HG02623 (cell line): ENCODE data around the gene CMYA5.

Experiments
- ATAC-seq: cut with Tn5 transposase; IDR thresholded peaks from one replicate; pipeline ENCODE4 v1.9.1; 2021; ENCODE audit warnings: moderate library complexity; ENCODE audit not compliant: unreplicated experiment

The CMYA5 gene

DNA sequence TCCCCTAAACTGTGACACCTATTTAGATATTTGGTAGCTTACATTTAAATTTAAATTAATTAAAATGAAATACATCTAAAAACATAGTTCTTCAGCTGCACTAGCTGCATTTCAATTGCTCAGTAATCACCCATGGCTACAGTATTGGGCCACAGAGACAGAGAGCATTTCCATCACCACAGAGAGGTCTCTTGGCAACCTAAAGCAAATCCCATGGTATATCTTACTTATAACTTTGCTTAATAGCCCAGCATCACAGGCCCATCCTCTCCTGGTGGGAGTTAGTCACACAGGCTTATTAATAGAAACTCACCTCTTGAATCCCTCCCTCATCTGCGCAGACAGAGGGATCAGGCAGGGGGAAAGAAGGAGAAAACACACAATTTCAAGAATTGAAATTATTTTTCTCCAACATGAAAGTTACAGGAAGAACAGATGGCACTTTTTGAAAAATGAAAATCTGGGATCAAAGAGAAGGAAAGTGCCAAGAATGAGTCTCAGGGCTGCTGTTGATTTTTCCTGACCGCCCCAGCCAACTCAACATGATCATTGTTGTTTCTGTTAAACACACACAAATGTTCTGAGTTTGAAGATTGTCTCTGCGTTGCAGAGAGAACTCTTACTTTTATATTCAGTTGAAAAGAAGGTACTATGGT lies 144.6 kb downstream of the CMYA5 start:
- no peak for ATAC-seq

DNA sequence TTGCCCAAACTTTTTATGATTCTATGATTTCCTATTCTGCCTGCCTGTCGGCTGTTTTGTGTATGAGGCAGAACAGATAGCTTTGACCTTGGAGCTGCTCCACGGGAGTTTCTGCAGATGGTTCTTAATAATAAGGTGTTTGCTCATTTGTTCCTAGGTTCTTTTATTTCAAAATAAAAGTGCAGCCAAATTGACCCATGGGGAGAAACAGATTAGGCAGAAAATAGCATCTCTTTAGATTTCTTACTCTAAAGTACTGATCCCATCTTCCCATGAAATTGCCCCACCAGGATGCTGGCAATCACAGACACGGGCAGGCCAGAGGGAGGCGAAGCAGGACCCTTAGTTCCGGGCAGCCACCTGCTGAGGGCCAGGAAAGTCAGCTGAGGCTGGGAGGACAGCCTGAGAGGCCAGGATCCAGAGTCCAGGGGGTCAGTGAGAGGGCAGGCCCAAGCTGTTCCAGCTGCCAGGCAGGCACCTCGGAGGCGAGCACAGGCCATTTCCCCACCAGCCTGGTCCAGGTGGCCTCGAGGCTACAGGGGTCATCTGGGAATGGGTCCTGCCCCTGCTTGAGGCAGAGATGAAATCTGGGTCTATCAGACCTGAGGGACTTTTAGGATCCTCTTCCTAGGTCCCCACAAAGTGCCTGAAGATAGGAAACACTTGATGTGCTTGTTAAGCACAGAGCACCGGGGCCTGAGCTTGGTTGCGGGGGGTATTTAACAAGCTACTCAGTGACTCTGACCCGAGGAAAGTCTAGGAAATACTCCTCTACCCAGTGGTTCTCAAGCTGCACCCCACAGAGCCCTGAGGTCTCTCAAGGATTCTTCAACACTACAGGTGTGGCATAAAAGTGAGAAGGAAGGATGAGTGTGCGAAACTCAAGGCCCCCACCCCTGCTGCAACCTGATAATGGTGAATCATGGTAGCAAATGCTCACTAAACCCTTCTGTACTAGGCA lies 145.4 kb downstream of the CMYA5 start:
- no peak for ATAC-seq

DNA sequence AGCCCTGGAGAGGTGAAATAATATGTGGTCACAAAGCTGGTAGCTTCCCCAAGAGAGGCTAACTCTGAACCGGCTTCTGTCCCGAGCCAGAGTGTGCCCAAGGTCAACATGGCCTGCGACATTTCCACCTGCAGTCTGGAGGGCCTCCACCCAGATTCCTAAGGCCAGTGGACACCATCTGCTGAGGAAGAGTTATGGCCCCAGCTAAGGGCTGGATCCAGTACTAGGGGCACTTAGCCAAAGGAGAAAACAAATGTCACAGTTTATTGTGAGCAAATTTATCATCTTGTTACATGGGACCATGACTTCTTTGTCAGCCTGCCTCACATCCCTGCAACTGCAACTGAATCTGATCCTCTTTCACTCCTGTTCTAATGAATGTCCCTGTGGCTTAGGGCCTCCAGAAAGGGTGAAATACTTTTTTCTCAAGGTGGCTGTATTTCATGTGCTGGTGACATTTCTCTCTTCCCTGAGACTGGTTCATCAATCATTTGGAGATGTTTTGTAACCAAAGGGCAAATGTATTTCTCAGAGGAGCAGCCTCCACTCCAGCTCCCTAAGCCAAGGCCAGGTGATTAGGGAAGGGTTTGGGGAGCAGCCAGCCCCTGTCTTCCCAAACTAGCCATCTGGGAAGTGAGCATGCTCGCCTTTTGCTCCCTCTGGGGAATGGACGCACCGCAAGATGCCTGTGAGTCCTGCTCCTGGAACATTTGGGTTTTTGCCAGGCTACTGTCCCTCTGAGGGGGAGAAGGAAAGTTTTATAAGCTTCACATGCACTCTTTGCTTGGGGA lies 148.3 kb downstream of the CMYA5 start:
- ATAC-seq, result no peak

DNA sequence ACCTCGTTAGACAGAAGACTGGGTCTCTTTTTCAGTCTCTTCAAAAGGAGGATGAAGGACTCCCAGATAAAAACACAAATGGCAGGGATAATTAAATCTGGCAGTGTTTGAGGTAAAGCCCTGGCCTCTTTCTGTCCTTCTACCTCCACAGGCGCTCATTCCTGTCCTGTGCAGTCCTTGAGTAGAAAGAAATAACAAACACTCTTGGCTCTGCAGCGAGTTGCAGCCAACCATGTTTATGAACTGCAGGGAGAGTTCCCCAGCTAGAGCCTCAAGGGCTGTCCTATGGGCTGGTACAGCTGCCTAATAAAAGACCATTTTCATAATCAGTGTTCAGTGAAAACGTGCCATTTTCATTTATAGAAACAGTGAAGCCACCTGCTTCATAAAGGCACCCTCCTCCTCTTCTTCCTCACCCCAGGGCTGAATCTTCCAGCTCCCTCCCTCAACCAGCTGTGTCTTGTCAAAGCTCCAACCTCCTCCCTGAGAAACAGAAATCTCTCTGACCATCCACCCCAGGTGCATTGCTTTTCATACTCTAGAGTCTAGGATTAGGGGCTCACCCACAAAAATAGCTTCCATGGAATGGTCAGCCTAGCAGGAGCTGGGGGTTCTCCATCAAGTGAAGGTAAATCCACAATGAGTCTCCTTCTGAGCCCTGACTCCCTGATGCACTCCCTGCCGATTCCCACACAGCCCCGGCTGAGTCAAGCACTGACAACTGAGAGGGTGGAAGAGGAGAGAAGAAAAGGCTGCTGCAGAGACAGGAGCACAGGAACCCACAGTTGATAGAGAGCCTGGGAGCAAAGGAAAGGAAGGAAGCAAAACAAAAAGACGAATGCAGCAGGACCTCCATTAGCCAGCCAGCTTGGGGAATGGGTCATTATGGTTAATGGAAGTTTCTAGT lies 150.7 kb downstream of the CMYA5 start:
- ATAC-seq, result no peak

DNA sequence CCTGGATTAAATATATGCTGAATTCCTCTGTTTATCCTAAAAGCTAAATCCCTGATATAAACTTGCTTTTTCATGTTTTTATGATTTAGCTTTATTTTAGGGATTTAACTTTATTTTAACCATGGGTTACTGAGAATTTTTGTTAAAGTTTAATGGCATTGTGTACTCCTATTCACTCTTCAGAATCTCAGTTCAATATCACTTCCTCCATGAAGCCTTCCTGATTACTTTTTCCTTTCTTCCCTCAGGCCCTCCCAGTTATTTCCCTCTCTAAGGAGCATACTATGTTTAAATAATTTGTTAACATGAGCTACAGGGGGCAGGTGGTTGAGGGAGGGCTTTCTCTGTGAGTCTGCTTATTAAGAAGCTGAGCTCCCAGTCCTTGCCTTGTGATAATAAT lies 151.5 kb downstream of the CMYA5 start:
- ATAC-seq, result no peak

DNA sequence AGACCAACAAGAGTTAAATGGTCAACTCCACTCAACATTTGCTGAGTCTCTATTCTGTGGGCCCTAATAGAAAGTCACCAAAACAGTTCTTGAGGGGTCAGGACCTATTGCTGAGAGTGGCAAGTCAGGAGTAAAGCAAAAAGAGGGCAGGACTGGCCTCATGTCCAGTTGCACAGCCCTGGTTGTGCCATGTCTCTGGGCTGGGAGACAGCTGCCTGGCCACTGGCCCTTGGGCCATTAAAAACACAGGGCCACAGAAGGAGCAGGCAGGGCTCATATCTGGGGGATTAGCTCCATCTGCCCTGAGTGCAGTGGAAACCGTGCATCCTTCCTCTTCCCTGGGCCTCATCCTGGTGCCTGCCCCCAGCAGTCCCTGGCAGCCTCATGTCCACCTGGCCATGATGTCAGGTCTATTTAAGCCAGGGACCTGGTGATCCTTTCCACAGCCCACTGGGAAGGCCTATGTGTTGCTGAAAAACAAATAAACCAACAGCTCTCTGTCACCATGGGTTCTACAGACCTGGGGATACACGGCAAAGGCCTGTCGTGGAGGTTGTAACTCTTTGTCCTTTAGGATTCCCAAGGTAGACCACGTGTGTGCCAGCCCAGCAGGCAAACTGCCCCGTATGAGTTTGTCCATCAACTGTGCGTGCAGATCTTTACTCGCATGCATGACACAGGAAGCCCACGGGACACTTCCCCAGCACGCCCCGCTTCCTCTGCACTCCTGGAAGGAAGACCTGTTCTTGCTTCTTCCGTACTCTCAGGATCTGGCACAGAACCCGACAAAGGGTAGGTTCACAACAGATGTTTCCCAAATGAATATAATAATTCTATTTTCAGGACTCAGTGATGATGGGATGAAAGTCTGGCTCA lies 152.6 kb downstream of the CMYA5 start:
- ATAC-seq, result no peak

DNA sequence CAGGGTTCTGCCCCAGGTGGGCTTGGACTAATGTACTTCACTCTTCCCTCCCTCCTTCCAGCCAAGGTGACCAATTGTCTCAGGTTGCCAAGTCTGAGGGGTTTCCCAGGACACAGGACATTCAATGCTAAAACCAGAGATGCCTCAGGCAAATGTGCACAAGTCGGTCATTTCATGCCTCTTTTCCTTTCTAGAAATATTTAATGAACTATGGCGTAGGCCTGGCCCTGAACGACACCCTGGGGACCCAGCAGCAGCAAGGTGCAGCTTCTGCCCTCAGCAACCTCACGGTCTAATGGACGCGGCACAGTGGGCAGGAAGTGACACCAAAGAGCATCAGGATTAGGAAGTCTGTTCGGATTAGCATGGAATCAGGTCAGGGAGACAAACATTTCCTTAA lies 153.4 kb downstream of the CMYA5 start:
- no peak for ATAC-seq

DNA sequence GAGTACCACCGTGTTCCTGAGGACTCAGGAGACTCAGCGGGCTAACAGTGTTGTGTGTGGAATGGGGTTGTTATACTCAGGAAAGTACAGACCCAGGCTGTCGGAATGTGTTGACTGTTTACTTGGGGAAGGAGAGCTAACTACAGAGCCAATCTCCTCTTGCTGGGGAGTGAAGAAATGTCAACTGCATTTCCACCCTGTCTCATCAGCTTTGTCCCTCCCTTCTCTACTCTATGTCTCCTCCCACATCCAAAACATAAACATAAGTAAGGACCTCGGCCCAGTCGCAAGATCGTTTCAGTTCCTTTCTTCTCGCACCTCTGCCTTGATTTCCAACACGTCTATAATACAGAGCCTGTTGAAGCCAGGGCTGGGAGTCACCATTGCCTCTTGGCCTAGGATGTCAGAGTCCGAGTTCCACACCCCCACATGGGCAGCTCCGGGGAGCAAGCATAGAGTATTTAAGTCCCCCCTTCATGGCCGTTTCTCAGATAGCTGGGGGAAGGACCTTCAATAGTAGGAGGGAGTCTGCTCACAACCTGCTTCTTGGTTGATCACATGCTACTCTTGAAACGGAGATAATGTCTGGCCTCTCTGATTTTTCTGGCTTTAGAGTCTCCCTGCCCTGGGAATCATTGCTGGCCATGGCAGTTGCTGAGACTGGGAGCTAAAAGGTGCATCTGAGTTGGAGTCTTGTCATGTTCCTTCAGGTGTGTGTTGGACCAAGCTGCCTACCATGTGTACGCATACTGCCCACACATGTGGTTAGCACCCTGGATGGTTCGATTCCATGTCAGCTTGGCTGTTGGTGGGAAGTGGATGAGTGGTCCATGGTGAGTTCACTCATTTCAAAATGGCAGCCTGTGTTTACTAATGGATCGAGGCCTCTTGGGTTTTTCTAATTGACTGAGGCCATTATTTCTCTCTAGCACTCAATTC lies 154.1 kb downstream of the CMYA5 start:
- no peak for ATAC-seq

DNA sequence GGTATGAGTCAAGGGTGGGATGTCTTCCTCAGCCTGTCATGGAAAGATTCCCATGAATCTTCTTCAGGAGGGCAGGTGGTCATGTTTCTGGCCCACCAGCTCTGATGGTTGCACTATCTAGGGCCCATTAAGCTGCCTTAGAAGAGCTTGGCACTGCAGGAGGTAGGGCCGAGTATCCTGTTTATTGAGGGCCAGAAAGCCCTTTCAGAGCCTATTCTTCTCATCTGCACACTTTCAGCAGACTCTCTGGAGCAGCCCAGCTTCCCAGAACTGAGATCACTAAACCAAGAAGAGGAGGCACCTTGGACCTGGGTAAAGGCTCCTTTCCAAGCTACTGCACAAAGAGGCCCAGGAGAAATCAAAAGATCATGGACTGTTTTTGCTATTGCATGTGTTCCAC lies 154.9 kb downstream of the CMYA5 start:
- ATAC-seq, result no peak

DNA sequence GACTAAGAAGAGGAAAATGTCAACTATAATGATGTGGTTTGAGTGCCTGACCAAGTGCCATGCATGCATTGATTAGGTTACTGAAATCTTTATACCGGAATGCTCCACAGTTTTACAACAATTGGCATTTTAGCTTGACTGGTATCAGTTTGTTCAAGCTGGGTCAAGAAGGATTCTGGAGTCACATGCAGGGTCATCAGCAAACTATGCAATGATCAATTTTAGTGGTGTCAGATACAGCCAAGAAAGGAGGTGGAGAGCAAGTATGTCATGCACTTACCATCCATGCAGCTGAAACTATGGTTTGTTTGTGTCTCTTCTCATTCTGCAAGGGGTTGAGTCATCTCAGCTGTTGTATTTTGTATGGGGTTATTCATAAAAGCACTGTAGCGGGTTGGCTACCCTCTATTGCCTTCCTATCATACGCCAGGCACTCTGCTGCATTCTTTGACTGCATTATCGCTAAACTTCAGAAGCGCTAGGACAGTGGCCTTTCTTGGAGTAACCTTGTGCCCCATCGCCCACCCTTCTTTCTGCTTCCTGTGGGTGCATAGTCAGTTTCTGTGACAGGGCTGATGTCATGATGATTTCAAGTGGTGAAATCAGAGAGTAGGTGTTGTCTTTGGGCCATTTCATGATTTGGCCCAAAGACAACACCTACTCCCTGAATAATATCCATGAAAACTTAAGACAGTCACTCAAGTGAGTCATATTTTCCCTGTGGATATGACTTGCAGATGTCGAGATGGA lies 156.0 kb downstream of the CMYA5 start:
- no peak for ATAC-seq

DNA sequence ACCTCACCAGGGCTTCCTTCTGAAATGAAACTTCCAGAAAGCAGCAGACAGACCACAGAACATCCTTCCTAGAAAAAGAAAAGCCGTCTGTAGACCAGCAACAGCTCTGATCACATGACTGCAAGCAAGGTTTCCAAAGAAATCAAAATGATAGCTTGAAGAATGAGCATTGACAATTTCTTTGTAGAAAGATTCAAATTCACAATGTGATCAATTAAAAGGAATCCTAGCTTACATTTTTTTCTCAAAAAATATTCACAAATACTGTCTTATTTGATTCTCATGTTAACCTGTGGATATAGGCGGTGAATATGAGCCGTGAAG lies 156.5 kb downstream of the CMYA5 start:
- no peak for ATAC-seq

DNA sequence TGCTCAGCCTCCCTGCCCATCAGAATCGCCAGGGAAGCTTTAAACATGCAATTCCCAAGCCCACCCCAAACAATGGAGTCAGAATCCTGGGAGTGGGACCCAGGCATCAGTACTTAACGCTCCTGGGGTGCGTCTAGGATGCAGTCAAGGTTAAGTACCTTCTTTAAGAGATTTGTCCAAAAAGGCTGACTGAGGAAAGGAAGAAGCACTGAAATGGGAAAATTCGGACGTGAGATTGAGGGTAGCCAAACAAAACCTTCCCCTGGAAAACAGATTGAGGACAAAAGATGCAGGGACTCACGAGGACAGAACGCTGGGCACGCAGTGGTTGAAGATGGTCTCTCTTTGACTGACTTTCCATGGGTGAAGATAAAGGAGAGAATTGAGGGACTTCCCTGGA lies 157.9 kb downstream of the CMYA5 start:
- ATAC-seq, result no peak

DNA sequence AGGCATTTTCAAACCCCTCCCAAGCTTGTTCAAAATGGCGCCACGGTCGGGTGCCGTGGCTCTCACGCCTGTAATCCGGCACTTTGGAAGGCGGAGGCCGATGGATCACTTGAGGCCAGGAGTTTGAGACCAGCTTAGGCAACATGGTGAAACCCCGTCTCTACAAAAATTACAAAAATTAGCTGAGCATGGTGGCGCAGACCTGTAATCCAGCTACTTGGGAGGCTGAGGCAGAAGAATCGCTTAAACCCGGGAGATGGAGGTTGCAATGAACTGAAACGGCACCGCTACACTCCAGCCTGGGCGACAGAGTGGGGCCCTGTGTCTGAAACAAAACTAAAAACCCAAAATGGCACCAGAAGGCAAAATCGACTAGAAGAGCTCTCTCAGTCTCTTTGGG lies 159.4 kb downstream of the CMYA5 start:
- no peak for ATAC-seq
